HepG2 (cell line): Measurements from ENCODE around the gene SFXN1. TPM values are rescaled to one million over a fixed set of nuclear protein-coding genes. Genes with fewer than 3 reads are reported as not detected.

Experiments used
- ATAC-seq: fragments of 200-7000 bp; cut with Tn5 transposase; 3 replicates; pipeline ENCODE4 v1.9.1; 2020; ENCODE audit warnings: mild to moderate bottlenecking, moderate library complexity
- BruUV-seq: library from RNA; stranded (reverse); fragments of 400-500 nt; replicated peaks from 2 replicates; lab custom pipeline; 2021; lab: Mats Ljungman, UMichigan
- CTCF ChIA-PET: fragments of 300-600 bp; formaldehyde crosslinking; extraction: SDS; loops from one replicate; lab custom pipeline; 2021; ENCODE audit warnings: low total read pairs, inconsistent platforms, low intra/inter-chr PET ratio; lab: Yijun Ruan, JAX
- POLR2A ChIA-PET: fragments of 350-600 bp; sonication (Branson Sonifier 250); formaldehyde crosslinking; loops from one replicate; lab custom pipeline; 2020; ENCODE audit warnings: antibody characterized with exemption, inconsistent platforms; lab: Yijun Ruan, JAX
- DNase-seq: peaks from one replicate; pipeline ENCODE4 v3.0.0-alpha.2; 2015; ENCODE audit warnings: low spot score
- FAIRE-seq: peaks from 3 replicates; lab custom pipeline; 2011; peaks lifted over from hg19 to GRCh38; lab: Jason Lieb, UNC
- H2AFZ ChIP-seq: one replicate; pipeline ENCODE4 v1.6.1; 2011; ENCODE audit warnings: low read length, inconsistent platforms
- H3K27ac ChIP-seq: fragments of 300-600 bp; 3 replicates; pipeline ENCODE4 v1.8.0; 2011; ENCODE audit warnings: mixed run types, mild to moderate bottlenecking, mixed read lengths, low read length, inconsistent platforms; ENCODE audit not compliant: insufficient read depth; ENCODE audit errors: extremely low read length
- H3K27me3 ChIP-seq, 2 experiments: fragments of 200-600 bp in 1 of 2; 2 replicates in 1 of 2; 3 replicates in 1 of 2; pipeline versions ENCODE4 v1.6.0 to v1.8.0; 2011; ENCODE audit warnings: low read length in 2 of 2, mild to moderate bottlenecking in 2 of 2, moderate library complexity in 2 of 2, inconsistent platforms in 1 of 2; ENCODE audit not compliant: insufficient read depth in 2 of 2, control insufficient read depth in 1 of 2
- H3K36me3 ChIP-seq, 2 experiments: fragments of 200-600 bp in 1 of 2; replicated peaks in 1 of 2; 2 replicates in 1 of 2; 3 replicates in 1 of 2; pipeline versions ENCODE4 v1.5.1 to v1.8.0; 2011; ENCODE audit warnings: low read length in 2 of 2, inconsistent platforms in 1 of 2; ENCODE audit not compliant: insufficient read depth in 2 of 2, control insufficient read depth in 1 of 2
- H3K4me1 ChIP-seq: 2 replicates; pipeline ENCODE4 v1.5.1; 2012; ENCODE audit warnings: low read length, inconsistent platforms; ENCODE audit not compliant: insufficient read depth
- H3K4me2 ChIP-seq: 2 replicates; pipeline ENCODE4 v1.6.0; 2011; ENCODE audit warnings: low read depth, low read length, inconsistent platforms
- H3K4me3 ChIP-seq, 3 experiments: fragments of 200-600 bp in 1 of 3; sonication (generic), shearing (Covaris generic) in 1 of 3; replicated peaks in 1 of 3; 2 replicates each; pipeline ENCODE4 v1.5.1; 2011 to 2016; ENCODE audit warnings: low read length in 3 of 3, inconsistent platforms in 2 of 3, low read depth in 2 of 3, mild to moderate bottlenecking in 2 of 3, control low read depth in 1 of 3, mixed read lengths in 1 of 3; ENCODE audit not compliant: insufficient read depth in 1 of 3
- H3K79me2 ChIP-seq: one replicate; pipeline ENCODE4 v1.6.1; 2011; ENCODE audit warnings: low read length, inconsistent platforms; ENCODE audit not compliant: insufficient read depth
- H3K9ac ChIP-seq: 2 replicates; pipeline ENCODE4 v1.6.0; 2011; ENCODE audit warnings: mild to moderate bottlenecking, low read depth, low read length, inconsistent platforms; ENCODE audit not compliant: insufficient read depth
- H3K9me3 ChIP-seq: 2 replicates; pipeline ENCODE4 v1.5.1; 2012; ENCODE audit warnings: mild to moderate bottlenecking, low read length
- H4K20me1 ChIP-seq: 2 replicates; pipeline ENCODE4 v1.6.0; 2011; ENCODE audit warnings: inconsistent platforms, mild to moderate bottlenecking, low read length, moderate library complexity; ENCODE audit not compliant: insufficient read depth
- FOXO1 ChIP-seq: sonication (generic); formaldehyde crosslinking; IDR thresholded peaks from 2 replicates; pipeline ENCODE4 v1.4.0; 2020; ENCODE audit warnings: missing genetic modification reagents
- HDAC2 ChIP-seq: sonication (generic); formaldehyde crosslinking; IDR thresholded peaks from 2 replicates; pipeline ENCODE4 v1.4.0; 2020; ENCODE audit warnings: missing genetic modification reagents
- IKZF1 ChIP-seq: fragments of 450-650 bp; IDR thresholded peaks from 2 replicates; pipeline ENCODE4 v1.7.1; 2016
- KLF12 ChIP-seq: sonication (generic); formaldehyde crosslinking; IDR thresholded peaks from 2 replicates; pipeline ENCODE4 v1.4.0; 2020; ENCODE audit warnings: missing genetic modification reagents, borderline replicate concordance
- MED8 ChIP-seq: sonication (generic); formaldehyde crosslinking; IDR thresholded peaks from 2 replicates; pipeline ENCODE4 v1.8.1; 2023; ENCODE audit warnings: mild to moderate bottlenecking, missing genetic modification reagents; ENCODE audit not compliant: insufficient replicate concordance
- RBM22 ChIP-seq: fragments of 200-400 bp; formaldehyde crosslinking; optimal IDR thresholded peaks from 2 replicates; pipeline ENCODE3; 2017; ENCODE audit warnings: mild to moderate bottlenecking, low read length, moderate library complexity
- THYN1 ChIP-seq: sonication (generic); formaldehyde crosslinking; IDR thresholded peaks from 2 replicates; pipeline ENCODE4 v1.8.1; 2023; ENCODE audit warnings: low read depth, mild to moderate bottlenecking, moderate library complexity, missing genetic modification reagents, borderline replicate concordance
- ZHX2 ChIP-seq, 2 experiments: sonication (generic) in 1 of 2; formaldehyde crosslinking in 1 of 2; IDR thresholded peaks; 2 replicates each; pipeline versions ENCODE4 v1.6.1 to v1.9.0; 2014 to 2022; ENCODE audit warnings: antibody characterized with exemption in 1 of 2, borderline replicate concordance in 1 of 2, inconsistent platforms in 1 of 2, low read depth in 1 of 2, missing genetic modification reagents in 1 of 2
- ZNF10 ChIP-seq: sonication (generic); formaldehyde crosslinking; IDR thresholded peaks from 2 replicates; pipeline ENCODE4 v1.4.0; 2020; ENCODE audit warnings: mild to moderate bottlenecking, low read depth, missing genetic modification reagents, borderline replicate concordance
- ZNF33A ChIP-seq: sonication (generic); formaldehyde crosslinking; IDR thresholded peaks from 2 replicates; pipeline ENCODE4 v1.5.1; 2020; ENCODE audit warnings: missing genetic modification reagents, mild to moderate bottlenecking, moderate library complexity, borderline replicate concordance
- ZNF382 ChIP-seq: sonication (generic); formaldehyde crosslinking; IDR thresholded peaks from 2 replicates; pipeline ENCODE4 v1.5.0; 2020; ENCODE audit warnings: missing genetic modification reagents, mild to moderate bottlenecking, borderline replicate concordance
- ZNF530 ChIP-seq: sonication (generic); formaldehyde crosslinking; IDR thresholded peaks from 2 replicates; pipeline ENCODE4 v1.5.0; 2020; ENCODE audit warnings: low read depth, mild to moderate bottlenecking, missing genetic modification reagents
- ZNF556 ChIP-seq: sonication (generic); formaldehyde crosslinking; IDR thresholded peaks from 2 replicates; pipeline ENCODE4 v1.4.0; 2020; ENCODE audit warnings: mild to moderate bottlenecking, missing genetic modification reagents, borderline replicate concordance
- ZNF788 ChIP-seq: sonication (generic); formaldehyde crosslinking; IDR thresholded peaks from 2 replicates; pipeline ENCODE4 v1.5.0; 2020; ENCODE audit warnings: mild to moderate bottlenecking, missing genetic modification reagents, borderline replicate concordance
- WGBS: methylation state at CpG from one replicate; pipeline ENCODE4 v1.1.6; 2017; ENCODE audit warnings: low lambda C conversion rate; 5-methylcytosine and 5-hydroxymethylcytosine counted together
- in situ Hi-C: cut with HindIII; loops from 2 replicates; pipeline ENCODE4 v1.10.0; 2017; ENCODE audit warnings: low pct_unique_long_range_greater_than_20kb; ENCODE audit not compliant: extremely low pct_ligation_motif_present
- intact Hi-C: fragments of 100-400 bp; cut with micrococcal nuclease; formaldehyde crosslinking; loops from one replicate; pipeline ENCODE4 v1.10.0; 2022; ENCODE audit not compliant: unreplicated experiment
- polyA plus RNA-seq, 8 experiments: library from polyadenylated mRNA; depleted of rRNA in 3 of 8; stranded (reverse) in 7 of 8; unstranded in 1 of 8; fragments of >200 nt; fragmentation: Illumina TruSeq in 4 of 8; extraction: Trizol in 4 of 8; gene quantifications; 2 replicates each; pipeline versions ENCODE4 v1.2.1 to v1.2.3, GENCODE V29; 2011 to 2016; ENCODE audit warnings: low read depth in 4 of 8, missing spikeins in 1 of 8, mixed read lengths in 1 of 8; ENCODE audit not compliant: insufficient read depth in 1 of 8
- total RNA-seq, 5 experiments: library from RNA; depleted of rRNA; stranded (reverse); fragments of >200 nt; fragmentation: Illumina TruSeq; extraction: Trizol; gene quantifications; 2 replicates each; pipeline ENCODE4 v1.2.3, GENCODE V29; 2016; ENCODE audit warnings: low read depth in 1 of 5
- TF ChIP-seq, protein P1 (sequence below): sonication (generic); formaldehyde crosslinking; IDR thresholded peaks from 2 replicates; pipeline ENCODE4 v1.4.0; 2020; ENCODE audit warnings: mild to moderate bottlenecking, missing genetic modification reagents
- TF ChIP-seq, protein P2 (sequence below): sonication (generic); formaldehyde crosslinking; IDR thresholded peaks from 2 replicates; pipeline ENCODE4 v1.8.1; 2023; ENCODE audit warnings: missing genetic modification reagents, mild to moderate bottlenecking, borderline replicate concordance

SFXN1 gene
- total and polyA plus RNA-seq, 2 of the 13 experiments (the other 11 are each of a cell fraction or from before 2014, with no cell fraction given): 122 to 135 TPM

- no peak for TF ChIP-seq ZNF33A (CRISPR knock-in tag)
- TF ChIP-seq, all 625 proteins: peak for 0
These were observed 97.7 kb downstream of the SFXN1 start (continued) for GRCh38 chr5:175576096-175576495.

DNA sequence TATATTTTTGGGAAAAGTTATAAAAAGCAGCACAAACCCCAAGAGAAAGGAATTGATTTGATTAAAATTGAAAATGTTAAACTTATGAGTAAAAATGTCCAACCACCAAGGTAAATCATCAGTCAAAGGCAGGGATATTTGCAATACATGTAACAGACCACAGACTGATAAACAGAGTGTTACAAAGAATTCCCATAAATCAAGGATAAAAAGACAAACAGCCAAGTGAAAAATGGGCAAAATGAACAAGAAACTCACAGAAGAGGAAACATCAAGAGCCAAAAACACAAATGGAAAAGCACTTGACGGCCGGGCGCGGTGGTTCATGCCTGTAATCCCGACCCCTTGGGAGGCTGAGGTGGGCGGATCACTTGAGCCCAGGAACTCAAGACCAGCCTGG, 98.2 kb downstream of the SFXN1 start:
- H3K4me2 ChIP-seq: no peak overlapping the region
- no TSS peak for BruUV-seq
- H3K9me3 ChIP-seq: no peaks in the 10 kb centered on the region
- no peaks in the 10 kb centered on the region for H4K20me1 ChIP-seq
- in situ Hi-C loops (no loop called here), intact Hi-C loops (no loop called here)
- DNase-seq: no peak
- no peak overlapping the region for H3K27ac ChIP-seq
- no peak for ATAC-seq
- no peaks in the 10 kb centered on the region for H3K79me2 ChIP-seq
- ChIA-PET CTCF (no interaction called here), POLR2A (no interaction called here)
- WGBS: 70% methylated on average over 6 of the region's 6 CpGs
- peaks cover 0 to 37% of the 10 kb centered on the region in 2 experiments; a peak in 2 of 5 replicates for H3K27me3 ChIP-seq
- H3K36me3 ChIP-seq: no peaks in the 10 kb centered on the region
- H3K9ac ChIP-seq: no peak overlapping the region
- no peak for FAIRE-seq
- H2AFZ ChIP-seq: no peak overlapping the region
- H3K4me3 ChIP-seq: no peak overlapping the region
- H3K4me1 ChIP-seq: no peaks in the 10 kb centered on the region
- TF ChIP-seq ZNF530 (CRISPR knock-in tag) (no peak), THYN1 (CRISPR knock-in tag) (no peak), RBM22 (no peak), ZNF382 (no peak), HDAC2 (no peak), ZHX2 (IDR thresholded peaks at IDR 0.05; ENCODE audit: low read depth) (no peak), ZHX2 (CRISPR knock-in tag; IDR thresholded peaks at IDR 0.05; ENCODE audit: borderline replicate concordance) (no peak), ZNF788 (no peak), FOXO1 (no peak), ZNF556 (CRISPR knock-in tag) (no peak), ZNF10 (no peak), MED8 (CRISPR knock-in tag) (no peak), IKZF1 (no peak), KLF12 (CRISPR knock-in tag) (no peak)
- TF ChIP-seq, protein P1, sequence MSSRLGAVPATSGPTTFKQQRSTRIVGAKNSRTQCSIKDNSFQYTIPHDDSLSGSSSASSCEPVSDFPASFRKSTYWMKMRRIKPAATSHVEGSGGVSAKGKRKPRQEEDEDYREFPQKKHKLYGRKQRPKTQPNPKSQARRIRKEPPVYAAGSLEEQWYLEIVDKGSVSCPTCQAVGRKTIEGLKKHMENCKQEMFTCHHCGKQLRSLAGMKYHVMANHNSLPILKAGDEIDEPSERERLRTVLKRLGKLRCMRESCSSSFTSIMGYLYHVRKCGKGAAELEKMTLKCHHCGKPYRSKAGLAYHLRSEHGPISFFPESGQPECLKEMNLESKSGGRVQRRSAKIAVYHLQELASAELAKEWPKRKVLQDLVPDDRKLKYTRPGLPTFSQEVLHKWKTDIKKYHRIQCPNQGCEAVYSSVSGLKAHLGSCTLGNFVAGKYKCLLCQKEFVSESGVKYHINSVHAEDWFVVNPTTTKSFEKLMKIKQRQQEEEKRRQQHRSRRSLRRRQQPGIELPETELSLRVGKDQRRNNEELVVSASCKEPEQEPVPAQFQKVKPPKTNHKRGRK (CRISPR knock-in tag): no peak
- TF ChIP-seq, protein P2, sequence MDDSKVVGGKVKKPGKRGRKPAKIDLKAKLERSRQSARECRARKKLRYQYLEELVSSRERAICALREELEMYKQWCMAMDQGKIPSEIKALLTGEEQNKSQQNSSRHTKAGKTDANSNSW (CRISPR knock-in tag): no peak
